Neuron (in vitro differentiated cells): ENCODE data around the gene ZNF180.
"Not testable (repeated sequence)": the region's sequence is repeated elsewhere in the genome, so short reads cannot be mapped to it uniquely, and the experiment has no call there.

ENCODE experiments used
- H2AFZ ChIP-seq: one replicate; pipeline ENCODE4 v1.6.1; 2013; ENCODE audit warnings: low read depth, mild to moderate bottlenecking, inconsistent platforms, low read length, moderate library complexity
- H3K27me3 ChIP-seq: one replicate; pipeline ENCODE4 v1.6.1; 2013; ENCODE audit warnings: low read length; ENCODE audit not compliant: insufficient read depth
- H3K36me3 ChIP-seq: one replicate; pipeline ENCODE4 v1.6.1; 2013; ENCODE audit warnings: low read length; ENCODE audit not compliant: insufficient read depth
- H3K4me1 ChIP-seq: one replicate; pipeline ENCODE4 v1.6.1; 2013; ENCODE audit warnings: low read length; ENCODE audit not compliant: insufficient read depth
- H3K4me3 ChIP-seq: 2 replicates; pipeline ENCODE4 v1.5.1; 2013; ENCODE audit warnings: mild to moderate bottlenecking, low read length, moderate library complexity
- H3K9me3 ChIP-seq: one replicate; pipeline ENCODE4 v1.6.1; 2013; ENCODE audit warnings: low read length

Gene ZNF180

DNA sequence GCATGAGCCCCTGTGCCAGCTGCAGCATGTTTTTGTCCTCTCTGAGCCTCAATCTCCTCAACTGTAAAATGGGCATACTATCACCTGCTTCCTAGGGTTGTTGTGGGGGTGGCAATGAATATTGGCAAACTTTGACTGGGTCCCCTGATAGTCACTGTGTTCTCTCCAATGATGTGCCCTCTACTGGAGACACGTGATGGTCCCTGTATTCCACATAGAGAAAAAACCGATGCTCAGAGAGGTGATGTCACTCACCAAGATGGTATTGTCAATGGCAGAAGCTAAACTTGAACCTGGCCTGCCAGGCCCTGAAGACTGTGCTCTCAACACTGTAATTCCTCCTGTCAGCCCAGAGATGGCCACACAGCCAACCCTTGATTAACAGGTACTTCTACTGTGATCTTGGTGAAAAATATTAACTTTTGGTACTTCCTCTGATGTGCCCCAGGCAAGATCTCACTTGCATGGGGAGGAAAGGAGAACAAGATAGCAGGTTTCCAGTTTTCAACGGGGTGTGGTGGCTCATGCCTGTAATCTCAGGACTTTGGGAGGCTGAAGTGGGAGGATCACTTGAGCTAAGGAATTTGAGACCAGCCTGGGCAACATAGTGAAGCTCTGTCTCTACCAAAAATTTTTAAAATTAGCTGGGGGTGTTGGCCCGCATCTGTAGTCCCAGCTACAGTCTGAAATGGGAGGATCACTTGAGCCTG lies 25.6 kb upstream of the ZNF180 start:
- Histone ChIP-seq H3K36me3 (no peaks in the 10 kb centered on the region), H3K4me1 (no peaks in the 10 kb centered on the region), H3K9me3 (no peaks in the 10 kb centered on the region), H2AFZ (no peak overlapping the region), H3K4me3 (no peak overlapping the region), H3K27me3 (peaks cover 3% of the 10 kb centered on the region)

DNA sequence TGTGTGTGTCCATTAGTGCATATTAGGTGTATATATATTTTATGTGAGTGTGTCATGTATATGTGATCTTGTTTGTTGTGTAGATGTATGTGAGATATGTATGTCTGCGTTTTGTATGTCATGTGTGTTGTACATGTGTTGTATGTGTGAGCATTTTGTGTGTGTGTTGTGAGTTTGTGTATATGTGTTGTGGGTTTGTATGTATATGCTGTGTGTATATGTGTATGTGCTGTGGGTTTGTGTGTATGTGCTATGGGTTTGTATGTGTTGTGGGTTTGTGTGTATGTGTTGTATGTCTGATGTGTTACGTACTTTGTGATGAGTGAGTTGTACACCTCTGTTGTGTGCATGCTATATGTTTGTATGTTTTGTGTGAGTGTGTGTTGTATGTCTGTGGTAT lies 21.0 kb upstream of the ZNF180 start:
- Histone ChIP-seq H3K4me3 (no peak overlapping the region), H3K4me1 (no peaks in the 10 kb centered on the region), H2AFZ (no peak overlapping the region), H3K36me3 (no peaks in the 10 kb centered on the region), H3K9me3 (peaks cover 1% of the 10 kb centered on the region), H3K27me3 (peaks cover 3% of the 10 kb centered on the region)

DNA sequence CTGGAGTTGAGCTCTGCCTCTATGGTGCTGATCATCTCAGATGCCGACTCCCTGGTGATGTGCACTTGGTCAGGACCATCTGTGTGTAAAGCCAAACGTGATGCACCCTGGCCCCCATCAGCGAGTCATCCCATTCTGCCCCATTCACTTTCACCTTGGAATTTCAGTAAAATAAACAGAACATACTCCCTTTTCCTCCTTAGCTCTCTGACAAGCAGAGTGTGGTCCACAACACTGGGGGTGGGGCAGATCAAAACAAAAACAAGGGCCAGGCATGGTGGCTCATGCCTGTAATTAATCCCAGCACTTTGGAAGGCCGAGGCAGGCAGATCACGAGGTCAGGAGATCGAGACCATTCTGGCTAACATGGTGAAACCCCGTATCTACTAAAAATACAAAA lies 16.8 kb upstream of the ZNF180 start:
- peaks cover 4% of the 10 kb centered on the region for H3K4me1 ChIP-seq
- H3K36me3 ChIP-seq: no peaks in the 10 kb centered on the region
- no peaks in the 10 kb centered on the region for H3K27me3 ChIP-seq
- H3K4me3 ChIP-seq: no peak overlapping the region
- no peak overlapping the region for H2AFZ ChIP-seq
- peaks cover 1% of the 10 kb centered on the region for H3K9me3 ChIP-seq

DNA sequence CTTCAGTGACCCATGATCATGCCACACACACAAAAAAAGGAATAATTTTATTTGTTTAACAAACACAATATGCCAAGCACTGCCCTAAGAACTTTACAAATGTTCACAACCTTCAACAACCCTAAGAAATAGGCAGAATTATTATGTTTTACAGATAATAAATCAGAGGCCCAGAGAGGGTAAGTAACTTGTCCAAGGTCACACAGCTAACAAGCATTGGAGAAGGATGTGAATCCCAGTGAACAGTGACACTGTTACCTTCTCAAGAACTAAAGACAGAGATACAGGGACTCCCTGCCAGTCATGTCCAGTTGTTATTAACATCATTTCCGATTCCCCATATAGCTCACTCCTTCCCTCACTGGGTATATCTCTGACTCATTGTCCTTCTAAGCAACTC lies 15.6 kb upstream of the ZNF180 start:
- Histone ChIP-seq H3K27me3 (no peaks in the 10 kb centered on the region), H3K9me3 (peaks cover 1% of the 10 kb centered on the region), H2AFZ (no peak overlapping the region), H3K4me3 (no peak overlapping the region), H3K36me3 (no peaks in the 10 kb centered on the region), H3K4me1 (peaks cover 4% of the 10 kb centered on the region)

DNA sequence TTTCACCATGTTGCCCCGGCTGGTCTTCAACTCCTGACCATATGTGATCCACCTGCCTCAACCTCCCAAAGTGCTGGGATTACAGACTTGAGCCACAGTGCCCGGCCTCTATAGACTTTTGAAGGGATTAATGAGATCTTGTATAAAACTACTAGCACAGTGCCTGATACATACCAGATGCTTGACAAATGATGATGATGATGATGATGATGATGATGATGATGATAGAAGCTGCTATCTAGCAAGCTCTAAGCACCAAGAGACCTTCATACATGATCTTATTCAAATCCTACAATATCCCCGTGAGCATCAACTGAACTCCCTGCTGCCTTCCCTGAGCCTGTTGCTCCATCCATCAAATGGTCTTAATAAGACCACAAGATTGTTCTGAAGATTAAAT lies 14.7 kb upstream of the ZNF180 start:
- Histone ChIP-seq H2AFZ (no peak overlapping the region), H3K4me3 (no peak overlapping the region), H3K27me3 (no peaks in the 10 kb centered on the region), H3K9me3 (no peaks in the 10 kb centered on the region), H3K36me3 (no peaks in the 10 kb centered on the region), H3K4me1 (peaks cover 4% of the 10 kb centered on the region)

DNA sequence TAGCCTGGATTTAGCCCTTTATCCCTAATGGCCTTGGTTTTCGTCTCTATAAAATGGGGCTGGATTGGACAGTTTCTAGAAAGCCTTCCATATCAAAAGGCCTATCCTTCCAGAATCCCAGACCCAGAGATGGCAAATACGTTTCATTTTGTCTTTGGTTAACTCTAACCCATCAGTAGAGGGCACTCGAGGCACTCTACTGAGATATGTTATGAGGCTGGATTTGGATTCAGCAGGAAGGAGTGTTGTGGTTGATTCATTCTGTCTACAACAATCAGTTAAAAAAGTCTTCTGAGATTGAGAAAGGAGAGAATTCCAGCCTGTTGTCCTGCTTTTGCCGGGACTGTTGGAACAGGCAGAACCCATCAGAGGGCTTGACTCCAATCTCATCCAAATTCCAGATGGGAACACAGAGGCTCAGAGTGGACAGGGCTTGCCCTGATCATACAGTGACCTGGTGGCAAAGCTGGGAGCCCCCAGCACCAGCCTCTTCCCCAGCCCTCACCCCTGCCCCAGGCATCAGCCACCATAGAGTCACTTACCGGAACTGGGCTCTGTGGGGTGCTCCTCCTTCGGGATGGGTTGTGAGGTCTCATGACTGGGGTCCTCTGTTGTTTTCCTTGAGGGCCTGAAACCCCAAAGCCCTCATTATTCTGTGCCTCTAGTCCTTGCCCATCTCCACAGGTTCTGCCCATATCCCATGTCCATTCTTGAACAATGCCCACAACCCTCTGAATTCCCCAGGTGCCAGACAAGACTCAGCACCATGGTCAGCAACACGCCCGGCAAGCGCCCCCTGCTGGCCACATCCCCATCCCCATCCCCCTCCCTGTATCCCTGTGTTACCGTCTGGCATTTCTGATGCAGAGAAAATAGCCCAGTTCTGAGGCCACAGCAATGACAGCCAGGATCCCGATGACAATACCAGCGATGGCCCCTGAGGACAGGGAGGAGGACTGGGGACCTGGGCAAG lies 12.3 kb upstream of the ZNF180 start:
- Histone ChIP-seq H3K4me1 (peaks cover 4% of the 10 kb centered on the region), H3K9me3 (no peaks in the 10 kb centered on the region), H3K27me3 (no peaks in the 10 kb centered on the region), H3K4me3 (no peak overlapping the region), H3K36me3 (no peaks in the 10 kb centered on the region), H2AFZ (no peak overlapping the region)

DNA sequence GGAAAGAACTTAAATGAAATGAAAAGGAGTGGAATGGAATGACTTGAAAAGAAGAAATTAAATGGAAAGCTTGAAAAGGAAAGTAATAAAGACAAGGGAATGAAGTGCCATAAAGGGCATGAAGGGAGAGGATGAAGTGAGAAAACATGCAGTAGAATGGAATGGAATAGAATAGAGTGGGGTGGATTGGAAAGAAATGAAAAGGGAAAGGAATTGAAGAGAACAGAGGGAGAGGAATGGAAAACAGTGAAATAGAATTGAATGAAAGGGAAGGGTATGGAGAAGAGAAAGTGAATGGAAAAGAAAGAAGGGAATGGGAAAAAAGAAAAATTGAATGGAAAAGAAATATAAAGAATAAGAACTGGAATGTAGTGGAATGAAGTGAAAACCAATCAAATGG lies 9.2 kb upstream of the ZNF180 start:
- H3K9me3 ChIP-seq: peaks cover 4% of the 10 kb centered on the region
- peaks cover 4% of the 10 kb centered on the region for H3K4me1 ChIP-seq
- H3K27me3 ChIP-seq: no peaks in the 10 kb centered on the region

DNA sequence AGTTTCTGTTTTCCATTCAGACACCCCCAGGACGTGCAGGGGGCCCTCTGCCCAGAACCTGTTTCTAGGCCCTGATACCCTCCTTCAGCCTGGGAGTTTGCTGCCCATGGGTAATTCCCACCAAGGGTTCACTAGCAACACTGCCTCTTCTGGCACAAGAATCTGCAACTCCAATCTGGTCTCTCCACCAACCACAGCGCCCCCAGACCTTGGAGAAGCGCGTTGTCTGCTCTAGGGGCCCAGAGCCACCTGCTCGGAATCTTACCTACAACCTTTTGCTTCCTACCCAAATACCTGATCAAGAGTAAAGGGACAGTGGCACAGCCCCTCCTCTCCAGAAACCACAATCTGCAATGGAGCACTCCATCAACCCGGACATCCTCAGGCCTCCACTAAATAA lies 763 bp downstream of the ZNF180 start:
- peak overlapping the region; percentile 31 for H2AFZ ChIP-seq
- H3K4me1 ChIP-seq: peaks cover 13% of the 10 kb centered on the region
- no peaks in the 10 kb centered on the region for H3K27me3 ChIP-seq
- peaks cover 44% of the 10 kb centered on the region for H3K9me3 ChIP-seq
- peaks cover 37% of the 10 kb centered on the region for H3K36me3 ChIP-seq
- H3K4me3 ChIP-seq: peak overlapping the region; percentile 92

More for the DNA sequence above, 9.2 kb upstream of the ZNF180 start:
- Histone ChIP-seq H3K36me3 (no peaks in the 10 kb centered on the region), H2AFZ (no peak overlapping the region), H3K4me3 (no peak overlapping the region)

DNA sequence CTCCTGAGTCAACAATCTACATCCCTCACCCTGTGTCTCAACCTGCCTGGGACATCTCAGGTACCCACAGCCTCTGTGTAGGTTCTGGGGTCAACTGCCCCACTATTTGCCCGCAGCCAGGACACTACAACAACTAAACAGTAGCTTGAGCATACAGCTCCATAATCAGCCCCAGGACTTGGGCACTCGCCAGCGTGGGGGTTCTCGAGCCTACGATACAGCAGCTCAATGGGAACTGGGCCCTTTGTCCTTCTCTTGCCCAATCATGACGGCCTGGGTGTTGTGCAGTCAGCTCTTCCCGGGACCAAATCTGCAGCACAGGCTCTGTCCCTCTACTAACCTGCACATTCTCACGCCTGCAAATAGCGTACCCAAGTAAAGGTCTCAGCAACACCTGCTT lies 1.3 kb downstream of the ZNF180 start:
- peaks cover 49% of the 10 kb centered on the region for H3K9me3 ChIP-seq
- H2AFZ ChIP-seq: no peak overlapping the region
- H3K27me3 ChIP-seq: no peaks in the 10 kb centered on the region
- peaks cover 43% of the 10 kb centered on the region for H3K36me3 ChIP-seq
- peaks cover 13% of the 10 kb centered on the region for H3K4me1 ChIP-seq
- peak overlapping the region; percentile 92 for H3K4me3 ChIP-seq

DNA sequence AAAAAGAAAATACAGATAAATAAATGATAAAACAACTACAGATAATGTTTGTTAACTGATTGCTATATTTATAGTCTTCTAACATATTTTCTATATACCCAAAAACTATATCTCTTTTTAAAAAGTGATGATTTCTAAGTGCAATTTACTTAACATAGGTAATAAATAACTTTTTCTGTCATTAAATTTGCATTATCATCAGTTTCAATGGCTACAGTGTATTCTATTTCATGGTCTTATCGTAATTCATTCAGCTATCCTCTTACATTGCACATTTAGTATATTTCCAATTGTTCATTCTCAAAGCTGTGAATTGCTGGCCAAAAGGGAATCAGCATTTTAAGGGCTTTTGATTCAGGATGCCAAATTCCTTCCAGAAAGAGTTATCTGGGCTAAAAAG lies 3.6 kb downstream of the ZNF180 start:
- Histone ChIP-seq H3K4me3 (no peak overlapping the region), H3K27me3 (no peaks in the 10 kb centered on the region), H2AFZ (no peak overlapping the region), H3K9me3 (peaks cover 71% of the 10 kb centered on the region), H3K4me1 (peaks cover 13% of the 10 kb centered on the region), H3K36me3 (peaks cover 66% of the 10 kb centered on the region)

DNA sequence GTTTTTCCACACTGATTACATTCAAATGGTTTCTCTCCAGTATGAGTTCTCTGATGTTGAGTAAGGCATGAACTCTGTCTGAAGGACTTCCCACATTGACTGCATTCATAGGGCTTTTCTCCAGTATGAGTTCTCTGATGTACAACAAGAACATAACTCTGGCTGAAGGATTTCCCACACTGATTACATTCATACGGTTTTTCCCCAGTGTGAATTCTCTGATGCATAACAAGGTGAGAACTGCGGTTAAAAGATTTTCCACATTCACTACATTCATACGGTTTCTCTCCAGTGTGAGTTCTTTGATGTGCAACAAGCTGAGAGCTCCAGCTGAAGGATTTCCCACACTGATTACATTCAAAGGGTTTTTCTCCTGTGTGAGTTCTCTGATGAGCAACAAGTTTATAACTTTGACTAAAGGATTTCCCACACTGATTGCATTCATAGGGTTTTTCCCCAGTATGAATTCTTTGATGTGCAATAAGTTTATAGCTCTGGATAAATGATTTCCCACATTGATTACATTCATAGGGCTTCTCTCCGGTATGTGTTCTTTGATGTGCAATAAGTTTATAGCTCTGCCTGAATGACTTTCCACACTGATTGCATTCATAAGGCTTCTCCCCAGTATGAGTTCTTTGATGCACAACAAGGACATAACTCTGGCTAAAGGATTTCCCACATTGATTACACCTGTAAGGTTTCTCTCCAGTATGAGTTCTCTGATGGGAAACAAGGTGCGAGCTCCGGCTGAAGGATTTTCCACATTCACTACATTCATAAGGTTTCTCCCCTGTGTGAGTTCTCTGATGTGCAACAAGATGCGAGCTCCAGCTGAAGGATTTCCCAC lies 23.5 kb downstream of the ZNF180 start:
- Histone ChIP-seq H3K4me3 (no peak overlapping the region), H3K4me1 (no peaks in the 10 kb centered on the region), H3K27me3 (no peaks in the 10 kb centered on the region), H2AFZ (no peak overlapping the region), H3K36me3 (peaks cover 72% of the 10 kb centered on the region), H3K9me3 (peaks cover 90% of the 10 kb centered on the region)

DNA sequence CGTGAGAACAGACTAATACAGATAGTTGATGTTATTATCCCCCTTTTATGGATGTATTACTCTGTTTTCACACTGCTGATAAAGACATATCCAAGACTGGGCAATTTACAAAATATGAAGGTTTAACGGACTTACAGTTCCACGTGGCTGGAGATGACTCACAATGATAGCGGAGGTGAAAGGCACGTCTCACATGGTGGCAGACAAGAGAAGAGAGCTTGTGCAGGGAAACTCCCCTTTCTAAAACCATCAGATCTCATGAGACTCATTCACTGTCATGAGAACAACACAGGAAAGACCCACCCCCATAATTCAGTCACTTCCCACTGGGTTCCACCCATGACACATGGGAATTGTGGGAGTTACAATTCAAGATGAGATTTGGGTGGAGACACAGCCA lies 31.6 kb downstream of the ZNF180 start:
- H2AFZ ChIP-seq, H3K36me3 ChIP-seq, H3K4me3 ChIP-seq, H3K27me3 ChIP-seq, H3K4me1 ChIP-seq: not testable (repeated sequence)
- peaks cover 13% of the 10 kb centered on the region for H3K9me3 ChIP-seq
